NCI-H1048 (cell line): Measurements from ENCODE around the gene SEMA4D.
"Not testable (repeated sequence)": the region's sequence is repeated elsewhere in the genome, so short reads cannot be mapped to it uniquely, and the experiment has no call there.

Source experiments
- DNase-seq: peaks from one replicate; lab custom pipeline; 2025; lab: John Stamatoyannopoulos, UW

The SEMA4D gene

DNA sequence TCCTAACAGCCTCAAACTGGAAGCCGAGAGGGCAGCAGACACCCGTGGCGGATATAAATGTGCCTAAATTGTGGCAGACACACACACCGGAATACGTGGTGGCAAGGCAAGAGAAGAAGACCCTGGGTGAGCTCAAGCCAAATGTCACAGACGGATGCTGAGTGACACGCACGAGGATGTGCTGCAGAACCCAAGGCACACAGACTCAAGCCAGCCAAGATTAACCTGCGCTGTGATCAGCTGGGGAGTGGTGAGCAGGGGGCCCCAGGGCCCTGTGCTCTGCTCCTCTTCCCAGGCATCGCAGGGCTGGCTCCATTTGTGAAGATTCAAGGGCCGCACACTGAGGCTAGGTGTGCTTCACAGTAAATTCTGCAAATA lies 16.4 kb downstream of the SEMA4D start:
- DNase-seq, result no peak

DNA sequence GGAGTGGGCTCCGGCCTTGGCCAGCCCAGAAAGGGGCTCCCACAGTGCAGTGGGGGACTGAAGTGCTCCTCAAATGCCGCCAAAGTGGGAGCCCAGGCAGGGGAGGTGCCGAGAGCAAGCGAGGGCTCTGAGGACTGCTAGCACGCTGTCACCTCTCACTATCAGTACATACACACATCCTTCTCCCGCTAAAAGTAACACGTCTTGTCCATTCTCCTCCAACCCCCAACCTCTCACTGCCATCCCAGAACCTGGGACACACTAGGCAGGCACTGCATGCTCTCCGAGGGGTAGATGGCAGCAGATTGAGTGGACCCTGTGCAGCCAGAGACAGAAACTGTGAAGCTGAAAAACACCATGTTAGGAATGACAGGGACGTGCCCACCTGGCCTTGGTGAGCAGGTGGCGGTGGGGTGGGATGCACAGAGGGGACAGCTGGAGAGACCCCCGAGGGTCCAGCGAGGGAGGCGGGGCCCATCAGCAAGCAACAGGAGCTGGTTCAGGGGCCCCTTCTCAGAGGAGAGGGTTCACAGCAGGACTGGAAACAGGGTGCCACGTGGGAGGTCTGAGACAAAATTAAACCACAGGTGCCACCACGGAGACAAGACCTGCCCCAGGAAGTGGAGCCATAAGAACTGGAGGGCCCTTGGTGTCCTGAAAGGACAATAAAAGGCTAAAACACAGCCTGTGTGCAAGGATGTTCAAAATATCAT lies 16.9 kb downstream of the SEMA4D start:
- no peak for DNase-seq

DNA sequence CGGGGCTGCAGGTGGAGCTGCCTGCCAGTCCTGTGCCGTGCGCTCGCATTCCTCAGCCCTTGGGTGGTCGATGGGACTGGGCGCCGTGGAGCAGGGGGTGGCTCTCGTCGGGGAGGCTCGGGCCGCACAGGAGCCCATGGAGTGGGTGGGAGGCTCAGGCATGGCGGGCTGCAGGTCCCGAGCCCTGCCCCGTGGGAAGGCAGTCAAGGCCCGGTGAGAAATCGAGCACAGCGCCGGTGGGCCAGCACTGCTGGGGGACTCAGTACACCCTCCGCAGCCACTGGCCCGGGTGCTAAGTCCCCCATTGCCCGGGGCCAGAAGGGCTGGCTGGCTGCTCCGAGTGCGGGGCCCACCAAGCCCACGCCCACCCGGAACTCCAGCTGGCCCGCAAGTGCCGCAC lies 17.5 kb downstream of the SEMA4D start:
- not testable (repeated sequence) for DNase-seq

GRCh38 chr9:89479669-89480011 lies 18.3 kb downstream of the SEMA4D start:
- DNase-seq, result not testable (repeated sequence)

DNA sequence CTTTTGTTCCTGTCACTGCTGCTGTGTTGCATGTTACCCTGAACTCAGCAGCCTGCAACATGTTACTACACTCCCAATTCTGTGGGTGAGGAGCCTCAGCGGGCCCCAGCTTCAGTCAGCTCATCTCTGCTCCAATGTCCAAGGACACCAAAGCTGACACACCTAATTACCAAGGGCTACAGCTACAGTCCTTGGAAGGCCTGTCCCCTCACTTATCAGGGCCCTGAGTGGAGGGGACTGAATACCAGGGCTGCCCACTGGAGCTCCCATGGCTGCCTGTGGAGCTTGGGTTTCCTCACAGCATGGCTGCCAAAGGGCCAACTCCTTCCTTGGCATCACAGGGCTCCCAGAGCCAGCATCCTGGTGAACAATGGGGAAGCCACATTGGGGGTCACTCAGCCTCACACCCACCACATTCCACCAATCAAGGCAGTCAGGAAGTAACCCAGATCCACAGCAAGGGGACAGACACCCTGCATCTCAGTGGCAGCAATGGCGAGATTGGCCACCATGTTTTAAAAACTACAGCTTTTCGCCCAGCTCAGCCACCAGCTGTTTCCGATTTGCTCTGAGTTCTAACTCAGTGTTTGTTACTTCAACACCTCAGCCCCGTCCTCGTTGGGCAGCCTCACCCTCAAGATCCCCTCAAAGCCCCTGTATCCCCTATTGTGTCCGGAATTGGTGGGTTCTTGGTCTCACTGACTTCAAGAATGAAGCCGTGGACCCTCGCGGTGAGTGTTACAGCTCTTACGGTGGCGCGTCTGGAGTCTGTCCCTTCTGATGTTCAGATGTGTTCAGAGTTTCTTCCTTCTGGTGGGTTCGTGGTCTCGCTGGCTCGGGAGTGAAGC lies 18.9 kb downstream of the SEMA4D start:
- DNase-seq, result no peak

- no peak for DNase-seq
Measured at GRCh38 chr9:89477811-89478630, 19.9 kb downstream of the SEMA4D start.

- no peak for DNase-seq
Measured at GRCh38 chr9:89477384-89477783, 20.5 kb downstream of the SEMA4D start.

GRCh38 chr9:89476546-89476945 lies 21.4 kb downstream of the SEMA4D start:
- DNase-seq, result no peak

- DNase-seq, result no peak
Measured at GRCh38 chr9:89475891-89476440, 21.9 kb downstream of the SEMA4D start.

- no peak for DNase-seq
Measured at GRCh38 chr9:89474939-89475338, 23.0 kb downstream of the SEMA4D start.

DNA sequence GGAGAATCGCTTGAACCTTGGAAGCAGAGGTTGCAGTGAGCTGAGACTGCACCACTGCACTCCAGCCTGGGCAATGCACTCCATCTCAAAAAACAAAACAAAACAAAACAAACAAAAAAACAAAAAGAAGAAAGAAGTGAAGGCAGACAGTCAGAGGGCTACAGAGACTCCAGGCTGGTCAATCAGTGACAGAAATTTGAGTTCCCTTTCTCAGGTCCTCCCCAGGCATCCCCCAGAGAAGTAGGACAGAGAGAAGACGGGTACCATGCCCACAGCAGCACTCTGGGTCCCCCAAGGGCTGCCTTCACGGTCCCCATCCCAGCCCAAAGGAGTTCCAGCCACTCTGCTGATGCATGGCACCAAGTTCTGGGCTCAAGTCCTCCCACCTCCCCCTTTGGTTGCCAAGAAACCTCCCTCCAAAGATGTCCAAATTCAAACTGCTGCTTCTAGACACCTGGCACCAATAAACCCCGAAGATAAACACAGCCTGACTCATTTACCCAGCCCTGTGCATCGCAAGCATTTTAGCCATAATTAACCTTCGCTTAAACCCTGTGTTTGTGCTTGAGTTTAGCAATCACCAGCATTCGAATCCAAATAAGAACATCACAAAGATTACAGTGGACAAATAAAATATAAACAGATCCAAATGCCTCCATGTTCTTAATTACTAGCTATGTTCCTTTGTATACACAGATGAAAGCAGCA lies 24.0 kb downstream of the SEMA4D start:
- no peak for DNase-seq

- DNase-seq, result not testable (repeated sequence)
Measured at GRCh38 chr9:89471796-89472320, 26.1 kb downstream of the SEMA4D start.

GRCh38 chr9:89471390-89471789 lies 26.5 kb downstream of the SEMA4D start:
- DNase-seq, result no peak

- no peak for DNase-seq
Measured at GRCh38 chr9:89470224-89470839, 27.6 kb downstream of the SEMA4D start.

GRCh38 chr9:89469003-89469402 lies 28.9 kb downstream of the SEMA4D start:
- DNase-seq, result no peak

DNA sequence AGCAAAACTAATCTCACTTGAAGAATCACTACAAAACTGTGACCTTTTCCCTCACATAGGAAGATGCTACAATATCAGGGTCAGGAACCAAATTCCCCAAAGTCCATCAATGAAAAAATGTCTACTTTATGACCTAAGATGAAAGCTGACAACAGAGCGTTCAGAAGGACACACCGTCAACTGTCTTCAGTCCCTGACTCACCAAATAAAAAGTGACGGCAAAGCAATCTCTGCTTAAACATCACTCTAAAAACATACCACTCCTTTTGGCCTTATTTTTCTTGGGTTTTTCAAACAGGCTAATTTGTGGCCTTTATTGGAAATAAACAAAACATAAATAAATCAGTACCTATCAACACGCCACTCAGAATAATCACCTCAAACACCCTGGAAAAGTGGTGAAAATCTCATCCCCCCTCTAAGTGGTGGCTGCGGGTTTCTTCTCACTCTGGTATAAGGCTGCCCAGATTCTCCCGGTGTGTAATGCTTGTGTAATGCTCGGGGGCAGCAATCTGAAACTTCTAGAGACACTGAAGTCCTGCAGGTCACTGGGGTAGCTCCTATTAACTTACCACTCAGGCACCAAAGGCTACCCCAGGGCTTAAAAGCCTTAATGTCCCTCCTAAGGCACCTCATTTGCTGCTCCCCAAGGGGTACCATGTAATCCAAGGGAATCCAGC lies 29.5 kb downstream of the SEMA4D start:
- DNase-seq, result no peak

DNA sequence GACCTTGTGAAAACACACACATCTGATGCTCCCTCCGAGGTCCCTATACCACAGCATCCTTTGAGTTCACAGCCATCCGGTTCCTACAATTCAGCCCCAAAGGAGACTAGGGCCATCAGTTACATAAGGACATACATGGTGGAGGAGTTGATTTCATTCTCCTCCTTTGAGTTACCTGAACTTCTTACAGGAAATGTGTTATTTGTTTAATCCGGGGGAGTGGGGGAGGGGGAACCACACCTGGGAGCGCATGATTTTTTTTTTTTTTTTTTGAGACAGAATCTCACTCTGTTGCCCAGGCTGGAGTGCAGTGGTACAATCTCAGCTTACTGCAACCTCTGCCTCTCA lies 30.7 kb downstream of the SEMA4D start:
- DNase-seq, result no peak

DNA sequence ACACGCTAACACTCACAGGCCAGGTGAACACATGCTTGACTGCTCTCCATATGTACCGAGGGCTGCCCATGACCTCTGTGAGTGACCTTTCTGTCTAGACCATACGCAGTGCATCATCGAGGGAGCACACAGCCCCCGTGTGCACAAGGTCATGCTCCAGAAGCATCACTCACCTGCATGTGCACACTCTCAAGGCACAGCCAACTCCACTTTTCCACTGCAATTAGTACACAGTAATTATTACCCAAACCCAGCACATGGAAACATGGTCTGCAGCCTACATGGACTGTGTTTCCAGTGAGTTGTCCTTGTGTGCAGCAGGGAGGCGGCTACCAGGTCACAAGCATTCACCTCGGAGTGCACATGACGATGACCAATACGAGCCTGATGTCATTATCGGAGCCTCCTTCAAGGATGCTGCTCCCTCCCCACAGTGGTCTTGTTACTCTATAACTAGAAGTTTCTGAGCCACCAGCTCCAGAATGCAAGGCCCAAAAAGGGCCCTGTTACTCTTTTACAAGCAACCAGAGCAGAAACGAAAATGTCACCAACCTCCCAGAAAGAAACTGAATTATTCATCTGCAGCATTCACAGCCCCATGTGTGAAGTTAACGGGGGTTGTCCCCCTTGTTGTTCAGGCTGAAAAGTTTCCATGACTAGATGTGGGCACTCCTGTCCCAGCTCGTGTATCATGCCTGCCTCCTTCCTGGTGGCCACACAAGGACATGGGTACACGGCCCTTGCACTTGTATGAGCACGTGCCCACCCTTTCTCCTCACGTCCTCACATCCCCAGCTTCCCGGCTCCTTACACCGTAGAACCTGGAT lies 31.2 kb downstream of the SEMA4D start:
- no peak for DNase-seq

GRCh38 chr9:89465726-89466308 lies 32.1 kb downstream of the SEMA4D start:
- DNase-seq, result no peak
